HEK293 (cell line): ENCODE data around the gene XPO4.

Source experiments
- BCL11A ChIP-seq: fragments of 450-650 bp; formaldehyde crosslinking; IDR thresholded peaks from 2 replicates; pipeline ENCODE4 v1.5.1; 2016; ENCODE audit warnings: low read depth, missing biosample characterization, missing genetic modification characterization
- HOXD13 ChIP-seq: sonication (generic); formaldehyde crosslinking; IDR thresholded peaks from 2 replicates; pipeline ENCODE4 v1.8.0; 2022; ENCODE audit warnings: missing genetic modification reagents, borderline replicate concordance
- KLF1 ChIP-seq: fragments of 450-650 bp; formaldehyde crosslinking; IDR thresholded peaks from 2 replicates; pipeline ENCODE4 v1.5.1; 2016; ENCODE audit warnings: missing biosample characterization, missing genetic modification characterization
- KLF17 ChIP-seq: fragments of 450-650 bp; formaldehyde crosslinking; IDR thresholded peaks from 2 replicates; pipeline ENCODE4 v1.5.1; 2016; ENCODE audit warnings: missing biosample characterization, missing genetic modification characterization
- MYNN ChIP-seq: fragments of 450-650 bp; formaldehyde crosslinking; IDR thresholded peaks from 2 replicates; pipeline ENCODE4 v1.5.1; 2016; ENCODE audit warnings: missing biosample characterization, missing genetic modification characterization, borderline replicate concordance
- TSHZ1 ChIP-seq: fragments of 450-650 bp; formaldehyde crosslinking; IDR thresholded peaks from 2 replicates; pipeline ENCODE4 v1.5.1; 2016; ENCODE audit warnings: missing biosample characterization, missing genetic modification characterization, borderline replicate concordance
- ZNF18 ChIP-seq: fragments of 450-650 bp; formaldehyde crosslinking; IDR thresholded peaks from 2 replicates; pipeline ENCODE4 v1.5.1; 2016; ENCODE audit warnings: missing biosample characterization, missing genetic modification characterization
- ZNF391 ChIP-seq: fragments of 450-650 bp; formaldehyde crosslinking; IDR thresholded peaks from 2 replicates; pipeline ENCODE4 v1.5.1; 2016; ENCODE audit warnings: low read depth, missing biosample characterization, missing genetic modification characterization, borderline replicate concordance
- ZNF404 ChIP-seq: fragments of 450-650 bp; formaldehyde crosslinking; IDR thresholded peaks from 2 replicates; pipeline ENCODE4 v1.5.1; 2017; ENCODE audit warnings: missing biosample characterization, missing genetic modification characterization
- ZNF549 ChIP-seq: fragments of 450-650 bp; IDR thresholded peaks from 2 replicates; pipeline ENCODE4 v1.5.1; 2018; ENCODE audit warnings: missing biosample characterization, missing genetic modification characterization, mild to moderate bottlenecking, inconsistent platforms, moderate library complexity
- ZNF560 ChIP-seq: fragments of 450-650 bp; formaldehyde crosslinking; IDR thresholded peaks from 2 replicates; pipeline ENCODE4 v1.5.1; 2017; ENCODE audit warnings: missing biosample characterization, missing genetic modification characterization, borderline replicate concordance
- ZNF777 ChIP-seq: fragments of 450-650 bp; formaldehyde crosslinking; IDR thresholded peaks from 2 replicates; pipeline ENCODE4 v1.5.1; 2017; ENCODE audit warnings: missing biosample characterization, missing genetic modification characterization, borderline replicate concordance
- TF ChIP-seq, protein P1 (sequence below): fragments of 450-650 bp; formaldehyde crosslinking; IDR thresholded peaks from 2 replicates; pipeline ENCODE4 v1.5.1; 2016; ENCODE audit warnings: missing biosample characterization, missing genetic modification characterization

DNA sequence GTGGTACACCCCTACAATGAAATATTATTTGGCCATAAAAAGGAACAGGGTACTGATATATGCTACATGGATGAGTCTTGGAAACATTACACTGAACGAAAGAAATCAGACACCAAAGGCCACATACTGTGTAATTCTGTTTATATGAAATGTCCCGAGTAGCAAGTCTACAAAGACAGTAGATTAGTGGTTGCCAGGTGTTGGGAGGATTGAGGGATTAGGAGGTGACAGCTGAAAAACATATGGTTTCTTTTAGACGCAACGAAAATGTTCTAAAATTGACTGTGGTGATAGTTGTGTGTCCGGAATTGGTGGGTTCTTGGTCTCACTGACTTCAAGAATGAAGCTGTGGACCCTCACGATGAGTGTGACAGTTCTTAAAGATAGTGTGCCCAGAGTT lies 163.9 kb downstream of the XPO4 start:
- no peak for TF ChIP-seq HOXD13 (CRISPR knock-in tag)
- no peak for TF ChIP-seq BCL11A (tag by site-specific recombination)
- no peak for TF ChIP-seq TSHZ1 (tag by site-specific recombination)
- TF ChIP-seq, protein P1, sequence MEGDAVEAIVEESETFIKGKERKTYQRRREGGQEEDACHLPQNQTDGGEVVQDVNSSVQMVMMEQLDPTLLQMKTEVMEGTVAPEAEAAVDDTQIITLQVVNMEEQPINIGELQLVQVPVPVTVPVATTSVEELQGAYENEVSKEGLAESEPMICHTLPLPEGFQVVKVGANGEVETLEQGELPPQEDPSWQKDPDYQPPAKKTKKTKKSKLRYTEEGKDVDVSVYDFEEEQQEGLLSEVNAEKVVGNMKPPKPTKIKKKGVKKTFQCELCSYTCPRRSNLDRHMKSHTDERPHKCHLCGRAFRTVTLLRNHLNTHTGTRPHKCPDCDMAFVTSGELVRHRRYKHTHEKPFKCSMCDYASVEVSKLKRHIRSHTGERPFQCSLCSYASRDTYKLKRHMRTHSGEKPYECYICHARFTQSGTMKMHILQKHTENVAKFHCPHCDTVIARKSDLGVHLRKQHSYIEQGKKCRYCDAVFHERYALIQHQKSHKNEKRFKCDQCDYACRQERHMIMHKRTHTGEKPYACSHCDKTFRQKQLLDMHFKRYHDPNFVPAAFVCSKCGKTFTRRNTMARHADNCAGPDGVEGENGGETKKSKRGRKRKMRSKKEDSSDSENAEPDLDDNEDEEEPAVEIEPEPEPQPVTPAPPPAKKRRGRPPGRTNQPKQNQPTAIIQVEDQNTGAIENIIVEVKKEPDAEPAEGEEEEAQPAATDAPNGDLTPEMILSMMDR (tag by site-specific recombination): no peak
- TF ChIP-seq KLF1 (tag by site-specific recombination): no peak
- TF ChIP-seq MYNN: no peak
- no peak for TF ChIP-seq ZNF560 (tag by site-specific recombination)
- no peak for TF ChIP-seq ZNF18
- TF ChIP-seq ZNF549 (tag by site-specific recombination): no peak
- no peak for TF ChIP-seq ZNF777 (tag by site-specific recombination)
- no peak for TF ChIP-seq ZNF404 (tag by site-specific recombination)
- no peak for TF ChIP-seq ZNF391 (tag by site-specific recombination)
- TF ChIP-seq KLF17 (tag by site-specific recombination): no peak
